Nephron progenitor cell (in vitro differentiated cells): Measurements from ENCODE around the gene ATP13A3.

Experiments used
- DNase-seq: peaks from one replicate; pipeline ENCODE4 v3.0.0; 2021
- H3K27ac Mint-ChIP-seq: 2 replicates; pipeline ENCODE4 v1.8.0; 2021; ENCODE audit warnings: mild to moderate bottlenecking, moderate library complexity, mixed read lengths
- H3K27me3 Mint-ChIP-seq: 2 replicates; pipeline ENCODE4 v1.8.0; 2021; ENCODE audit warnings: mild to moderate bottlenecking, low read depth, mixed read lengths; ENCODE audit not compliant: poor library complexity
- H3K36me3 Mint-ChIP-seq: 2 replicates; pipeline ENCODE4 v1.8.0; 2021; ENCODE audit warnings: low read depth, mixed read lengths
- H3K4me1 Mint-ChIP-seq: 2 replicates; pipeline ENCODE4 v1.8.0; 2021; ENCODE audit warnings: mixed read lengths
- H3K4me3 Mint-ChIP-seq: 2 replicates; pipeline ENCODE4 v1.8.0; 2021; ENCODE audit warnings: mild to moderate bottlenecking, moderate library complexity, mixed read lengths
- H3K9me3 Mint-ChIP-seq: 2 replicates; pipeline ENCODE4 v1.8.0; 2021; ENCODE audit warnings: mild to moderate bottlenecking, moderate library complexity, mixed read lengths
- TF ChIP-seq, protein P1 (sequence below): fragments of 200-600 bp; sonication (generic); IDR thresholded peaks from 2 replicates; pipeline ENCODE4 v1.5.0; 2021; ENCODE audit warnings: antibody characterized with exemption

Gene ATP13A3

DNA sequence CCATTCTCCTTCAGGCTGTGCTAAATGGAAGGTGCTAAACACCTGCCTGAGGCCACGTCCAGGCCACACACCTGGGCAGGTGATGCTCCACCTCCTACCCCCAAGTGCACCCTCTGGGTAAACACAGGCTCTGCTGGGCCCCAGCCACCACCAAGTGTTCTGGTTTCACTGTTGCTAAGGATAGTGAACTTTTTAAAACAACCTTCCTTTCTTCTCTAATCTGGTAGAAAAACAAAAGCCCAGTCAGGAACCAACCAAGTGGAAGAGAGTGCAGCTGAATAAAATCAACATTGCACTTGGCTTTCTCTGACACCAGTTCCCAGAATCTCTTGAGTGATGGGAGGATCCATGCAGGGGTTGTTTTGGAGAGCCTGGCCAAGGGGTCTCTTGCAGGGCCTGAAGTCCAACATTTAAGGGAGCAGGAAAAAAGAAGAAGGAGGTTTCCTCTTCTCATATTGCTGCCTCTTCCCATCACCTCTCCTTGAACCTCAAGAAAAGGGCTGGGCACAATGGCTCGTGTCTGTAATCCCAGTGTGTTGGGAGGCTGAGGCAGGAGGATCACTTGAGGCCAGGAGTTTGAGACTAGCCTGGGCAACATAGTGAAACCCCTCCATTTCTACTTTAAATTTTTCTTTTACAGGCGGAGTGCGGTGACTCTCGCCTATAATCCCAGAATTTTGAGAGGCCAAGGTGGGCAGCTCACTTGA lies 26.2 kb upstream of the ATP13A3 start:
- peaks cover 11% of the 10 kb centered on the region for H3K9me3 Mint-ChIP-seq
- no peak overlapping the region for H3K4me3 Mint-ChIP-seq
- H3K27ac Mint-ChIP-seq = peak overlapping the region; percentile 90
- H3K36me3 Mint-ChIP-seq = no peaks in the 10 kb centered on the region
- no peak for DNase-seq
- H3K4me1 Mint-ChIP-seq = peaks cover 34% of the 10 kb centered on the region
- no peaks in the 10 kb centered on the region for H3K27me3 Mint-ChIP-seq
- TF ChIP-seq, protein P1, sequence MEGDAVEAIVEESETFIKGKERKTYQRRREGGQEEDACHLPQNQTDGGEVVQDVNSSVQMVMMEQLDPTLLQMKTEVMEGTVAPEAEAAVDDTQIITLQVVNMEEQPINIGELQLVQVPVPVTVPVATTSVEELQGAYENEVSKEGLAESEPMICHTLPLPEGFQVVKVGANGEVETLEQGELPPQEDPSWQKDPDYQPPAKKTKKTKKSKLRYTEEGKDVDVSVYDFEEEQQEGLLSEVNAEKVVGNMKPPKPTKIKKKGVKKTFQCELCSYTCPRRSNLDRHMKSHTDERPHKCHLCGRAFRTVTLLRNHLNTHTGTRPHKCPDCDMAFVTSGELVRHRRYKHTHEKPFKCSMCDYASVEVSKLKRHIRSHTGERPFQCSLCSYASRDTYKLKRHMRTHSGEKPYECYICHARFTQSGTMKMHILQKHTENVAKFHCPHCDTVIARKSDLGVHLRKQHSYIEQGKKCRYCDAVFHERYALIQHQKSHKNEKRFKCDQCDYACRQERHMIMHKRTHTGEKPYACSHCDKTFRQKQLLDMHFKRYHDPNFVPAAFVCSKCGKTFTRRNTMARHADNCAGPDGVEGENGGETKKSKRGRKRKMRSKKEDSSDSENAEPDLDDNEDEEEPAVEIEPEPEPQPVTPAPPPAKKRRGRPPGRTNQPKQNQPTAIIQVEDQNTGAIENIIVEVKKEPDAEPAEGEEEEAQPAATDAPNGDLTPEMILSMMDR = no peak

DNA sequence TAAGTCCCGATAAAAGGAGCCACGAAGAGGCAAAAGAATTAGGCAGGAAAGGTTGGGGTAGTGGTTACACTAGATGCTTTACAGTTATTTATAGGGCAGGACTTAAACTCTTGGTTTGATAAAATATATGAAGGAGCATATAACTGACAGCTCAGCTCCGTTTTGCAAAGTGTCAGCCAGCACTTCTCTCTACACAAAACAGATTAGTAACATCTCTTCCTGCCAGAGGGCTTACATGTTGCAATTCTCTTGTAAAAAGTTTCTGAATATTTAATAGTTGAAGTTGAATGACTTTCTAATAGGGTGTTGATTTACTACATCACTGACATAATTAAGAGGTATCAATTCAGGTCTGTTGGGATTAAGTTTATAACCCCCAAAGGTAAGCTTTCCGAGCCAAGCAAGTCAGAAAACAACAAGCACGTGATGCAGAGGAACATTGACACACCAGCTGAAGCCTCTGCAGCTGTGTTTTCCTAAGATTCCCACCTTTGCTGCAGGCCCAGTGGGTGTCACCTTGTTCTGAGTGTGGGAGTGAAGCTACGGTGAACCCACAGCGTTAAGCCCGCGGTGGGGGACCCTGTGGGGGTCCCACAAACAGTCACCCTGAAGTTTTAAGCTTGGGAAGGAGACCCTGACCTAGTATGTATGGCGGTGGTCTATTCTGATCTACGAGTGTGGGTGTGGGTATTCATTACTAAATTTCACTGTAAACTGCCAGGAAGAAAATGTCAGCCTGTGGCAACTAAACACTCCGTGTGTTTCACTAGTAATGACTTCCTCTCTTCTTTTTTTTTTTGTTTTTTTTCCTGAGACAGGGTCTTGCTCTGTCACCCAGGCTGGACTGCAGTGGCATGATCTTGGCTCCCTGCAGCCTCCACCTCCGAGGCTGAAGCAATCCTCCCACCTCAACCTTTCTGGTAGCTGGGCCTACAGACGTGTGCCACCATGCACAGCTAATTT lies 22.0 kb upstream of the ATP13A3 start:
- Mint-ChIP-seq H3K27ac (peak overlapping the region; percentile 96), H3K4me1 (peaks cover 34% of the 10 kb centered on the region), H3K36me3 (no peaks in the 10 kb centered on the region), H3K4me3 (no peak overlapping the region), H3K27me3 (peaks cover 12% of the 10 kb centered on the region), H3K9me3 (no peaks in the 10 kb centered on the region)
- no peak for DNase-seq
- TF ChIP-seq, protein P1 = no peak

DNA sequence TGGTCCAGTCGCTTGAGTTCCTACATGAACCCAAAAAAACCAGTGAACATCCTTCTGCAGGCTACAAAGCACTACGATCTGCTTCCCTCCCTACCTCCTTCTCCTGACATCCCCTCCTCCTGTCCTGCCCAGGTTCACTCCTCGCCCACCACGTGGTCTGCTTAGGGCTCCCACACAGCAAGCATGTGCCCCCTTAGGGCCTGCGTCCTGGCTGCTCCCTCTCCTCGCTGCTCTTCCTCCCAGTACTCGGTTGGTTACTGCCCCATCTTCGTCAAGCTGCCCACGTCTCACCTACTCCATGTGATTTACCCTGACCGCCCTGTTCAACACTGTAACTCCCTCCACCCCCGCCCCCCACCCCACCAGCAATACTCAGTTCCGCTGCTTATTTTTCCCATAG lies 20.8 kb upstream of the ATP13A3 start:
- H3K36me3 Mint-ChIP-seq = no peaks in the 10 kb centered on the region
- no peak overlapping the region for H3K4me3 Mint-ChIP-seq
- DNase-seq = no peak
- H3K4me1 Mint-ChIP-seq = peaks cover 29% of the 10 kb centered on the region
- TF ChIP-seq, protein P1 = no peak
- no peak overlapping the region for H3K27ac Mint-ChIP-seq
- peaks cover 12% of the 10 kb centered on the region for H3K27me3 Mint-ChIP-seq
- H3K9me3 Mint-ChIP-seq = no peaks in the 10 kb centered on the region

DNA sequence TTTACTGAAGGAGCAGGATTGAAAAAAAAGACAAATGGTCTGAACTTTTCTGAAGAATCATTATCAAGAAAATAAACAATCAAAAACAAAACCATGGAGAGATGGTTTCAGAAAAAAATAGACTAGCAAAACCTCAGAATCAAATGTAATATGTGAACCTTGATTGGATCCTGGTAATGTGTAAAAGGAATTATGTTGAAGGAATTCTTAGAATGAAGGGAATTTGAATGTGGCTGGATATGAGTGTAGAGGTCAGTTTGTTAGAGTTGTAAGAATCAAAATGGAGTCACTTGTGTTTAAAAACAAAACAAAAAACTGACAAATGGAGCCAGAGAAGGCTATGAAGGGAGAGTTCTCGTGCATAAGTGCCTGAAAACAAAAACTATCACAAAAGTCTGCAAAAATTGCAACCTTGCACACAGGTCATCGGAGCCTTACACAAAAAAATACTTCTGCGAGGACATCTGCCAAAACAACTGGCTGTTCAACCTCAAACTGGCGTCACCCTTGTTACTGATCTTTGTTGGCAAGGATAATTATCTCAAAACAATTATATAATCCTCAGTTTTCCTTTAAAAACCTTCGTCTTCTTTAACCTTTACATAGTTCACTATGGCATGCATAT lies 19.1 kb upstream of the ATP13A3 start:
- H3K27me3 Mint-ChIP-seq = peaks cover 12% of the 10 kb centered on the region
- no peak overlapping the region for H3K27ac Mint-ChIP-seq
- no peaks in the 10 kb centered on the region for H3K9me3 Mint-ChIP-seq
- TF ChIP-seq, protein P1 = no peak
- peaks cover 3% of the 10 kb centered on the region for H3K36me3 Mint-ChIP-seq
- no peak overlapping the region for H3K4me3 Mint-ChIP-seq
- H3K4me1 Mint-ChIP-seq = peaks cover 29% of the 10 kb centered on the region
- no peak for DNase-seq

DNA sequence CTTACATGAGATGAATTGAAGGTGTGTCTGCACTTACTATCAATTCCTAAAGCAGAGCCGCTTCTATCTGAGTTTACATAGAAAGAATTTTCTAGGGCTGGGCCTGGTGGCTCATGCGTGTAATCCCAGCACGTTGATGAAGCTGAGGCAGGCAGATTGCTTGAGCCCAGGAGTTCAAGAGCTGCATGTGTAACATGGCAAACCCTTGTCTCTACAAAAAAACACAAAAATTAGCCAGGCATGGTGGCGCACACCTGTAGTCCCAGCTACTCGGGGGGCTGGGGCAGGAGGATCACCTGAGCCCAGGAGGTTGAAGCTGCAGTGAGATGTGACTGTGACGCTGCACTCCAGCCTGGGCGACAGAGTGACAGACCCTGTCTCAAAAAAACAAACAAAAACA lies 18.1 kb upstream of the ATP13A3 start:
- Mint-ChIP-seq H3K27me3 (peaks cover 12% of the 10 kb centered on the region), H3K36me3 (peaks cover 5% of the 10 kb centered on the region), H3K9me3 (no peaks in the 10 kb centered on the region), H3K27ac (no peak overlapping the region), H3K4me3 (no peak overlapping the region), H3K4me1 (peaks cover 29% of the 10 kb centered on the region)
- TF ChIP-seq, protein P1 = no peak
- no peak for DNase-seq
